D721Med (cell line): ENCODE measurements around the gene CACNA1B.
"Not testable (repeated sequence)": the region's sequence is repeated elsewhere in the genome, so short reads cannot be mapped to it uniquely, and the experiment has no call there.

Source experiments
- DNase-seq: peaks from one replicate; pipeline ENCODE4 v3.0.0; 2011; ENCODE audit warnings: low spot score; ENCODE audit not compliant: insufficient read length
- FAIRE-seq: peaks from 2 replicates; lab custom pipeline; 2011; peaks lifted over from hg19 to GRCh38; lab: Jason Lieb, UNC
- CTCF ChIP-seq: IDR thresholded peaks from 2 replicates; pipeline ENCODE4 v1.5.1; 2012; ENCODE audit warnings: mild to moderate bottlenecking, control low read depth; ENCODE audit not compliant: insufficient read depth; ENCODE audit errors: missing control alignments

CACNA1B gene

GRCh38 chr9:137877506-137878122, at the start of gene CACNA1B:
Gene CACNA1B, plus strand, starts transcription at chr9:137877782. Its CDS starts 152 bp downstream, at chr9:137877934.
- not testable (repeated sequence) for FAIRE-seq

GRCh38 chr9:137827908-137828526, 49.6 kb upstream of the CACNA1B start:
- TF ChIP-seq CTCF, result no peak
- FAIRE-seq (no peak), DNase-seq (no peak)

More at GRCh38 chr9:137877506-137878122, at the start of gene CACNA1B:
- DNase-seq, result peak; percentile 73

GRCh38 chr9:137828527-137829259, 48.9 kb upstream of the CACNA1B start:
- no peak for FAIRE-seq

GRCh38 chr9:137829260-137829996, 48.2 kb upstream of the CACNA1B start:
- DNase-seq, result no peak
- FAIRE-seq, result no peak
- TF ChIP-seq CTCF, result no peak

More at GRCh38 chr9:137828527-137829259, 48.9 kb upstream of the CACNA1B start:
- DNase-seq, result no peak
- no peak for TF ChIP-seq CTCF

GRCh38 chr9:137832191-137832700, 45.3 kb upstream of the CACNA1B start:
- FAIRE-seq, result no peak
- TF ChIP-seq CTCF, result no peak
- no peak for DNase-seq

GRCh38 chr9:137832830-137833590, 44.6 kb upstream of the CACNA1B start:
- no peak for DNase-seq
- no peak for FAIRE-seq
- no peak for TF ChIP-seq CTCF
